HG02678 (cell line): Measurements from ENCODE around the gene BCL2L12.
A peak's percentile ranks its signal among the peaks of the same experiment; 100 is the strongest.

Experiments
- ATAC-seq: cut with Tn5 transposase; IDR thresholded peaks from one replicate; pipeline ENCODE4 v1.9.1; 2021; ENCODE audit warnings: mild to moderate bottlenecking, moderate library complexity; ENCODE audit not compliant: unreplicated experiment

The BCL2L12 gene

DNA sequence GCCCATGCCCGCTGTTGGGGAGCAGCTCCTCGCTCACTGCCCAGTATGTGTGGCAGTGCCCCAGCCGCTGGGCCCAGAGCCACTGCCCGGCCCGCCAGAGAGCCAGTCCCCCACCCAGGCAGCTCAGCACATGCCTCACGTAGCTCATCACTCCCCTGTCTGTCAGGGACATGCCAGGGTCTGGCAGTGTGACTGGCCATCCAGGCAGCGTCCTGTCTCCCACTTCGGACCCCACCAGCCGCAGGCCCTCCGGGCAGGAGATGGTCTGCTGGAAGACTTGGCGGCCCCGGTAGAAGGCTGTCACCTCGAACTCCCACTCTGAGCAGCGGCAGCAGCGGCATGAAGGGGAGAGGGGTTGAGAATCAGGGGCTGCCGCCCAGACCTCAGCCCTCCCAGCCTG lies 3.7 kb upstream of the BCL2L12 start:
- no peak for ATAC-seq

GRCh38 chr19:49663224-49663623 lies 2.5 kb upstream of the BCL2L12 start:
- no peak for ATAC-seq

- ATAC-seq, result peak; percentile 43
Measured at GRCh38 chr19:49664171-49665035, 1.3 kb upstream of the BCL2L12 start.

GRCh38 chr19:49665036-49665350 lies 740 bp upstream of the BCL2L12 start:
- no peak for ATAC-seq

- ATAC-seq, result no peak
Measured at GRCh38 chr19:49666120-49666444, 349 bp downstream of the BCL2L12 start.

- ATAC-seq, result no peak
Measured at GRCh38 chr19:49667473-49667872, 1.7 kb downstream of the BCL2L12 start.

DNA sequence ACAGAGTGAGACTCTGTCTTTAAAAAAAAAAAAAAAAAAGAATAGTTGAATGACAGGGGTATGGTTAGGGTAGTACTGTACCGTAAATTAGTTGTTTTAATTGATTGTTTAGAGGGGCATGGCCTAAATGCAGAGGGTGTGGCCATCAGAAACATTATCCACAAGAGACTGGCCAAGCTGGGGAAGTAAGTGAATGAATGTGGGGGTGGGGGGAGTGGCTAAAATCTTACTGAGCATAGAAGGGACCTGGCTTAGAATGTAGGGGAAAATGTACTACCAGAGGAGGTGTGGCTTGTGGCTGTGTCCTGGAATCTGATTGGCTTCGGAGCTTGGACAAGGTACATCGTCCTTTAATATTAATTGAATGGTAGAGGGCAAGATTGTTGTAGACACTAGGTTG lies 3.8 kb downstream of the BCL2L12 start:
- no peak for ATAC-seq

- no peak for ATAC-seq
Measured at GRCh38 chr19:49672131-49672919, 6.6 kb downstream of the BCL2L12 start.

DNA sequence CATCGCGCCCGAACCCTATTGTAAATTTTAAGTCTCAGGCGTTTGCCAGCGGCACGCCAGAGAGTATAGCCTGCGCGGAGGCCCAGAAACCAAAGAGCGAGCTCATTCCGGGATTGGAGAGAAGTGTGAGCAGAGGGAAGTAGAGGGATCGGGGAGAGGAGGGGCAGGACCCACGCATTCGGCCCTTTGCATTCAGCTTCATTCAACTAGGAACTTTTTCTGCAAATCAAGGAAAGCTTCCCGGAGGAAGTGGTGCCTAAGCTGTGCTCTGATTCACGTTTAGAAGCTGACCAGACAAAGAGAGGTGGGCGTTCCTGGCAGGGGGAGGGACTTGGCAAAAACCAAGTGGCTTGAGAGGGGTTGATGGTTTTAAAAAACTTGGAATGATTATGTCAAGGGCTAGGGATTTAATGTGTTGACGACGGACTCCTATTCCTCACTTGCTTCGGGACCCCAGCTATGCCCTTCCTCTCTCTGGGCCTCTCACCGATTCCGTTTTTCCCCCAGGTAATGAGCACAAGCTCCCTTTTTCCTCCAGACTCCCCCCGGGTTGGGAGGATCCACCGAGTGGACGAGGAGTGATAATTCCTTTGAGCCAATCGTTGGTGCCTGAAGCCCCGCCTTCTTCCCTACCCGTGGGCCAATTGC lies 10.5 kb downstream of the BCL2L12 start:
- ATAC-seq, result peak; percentile 18

DNA sequence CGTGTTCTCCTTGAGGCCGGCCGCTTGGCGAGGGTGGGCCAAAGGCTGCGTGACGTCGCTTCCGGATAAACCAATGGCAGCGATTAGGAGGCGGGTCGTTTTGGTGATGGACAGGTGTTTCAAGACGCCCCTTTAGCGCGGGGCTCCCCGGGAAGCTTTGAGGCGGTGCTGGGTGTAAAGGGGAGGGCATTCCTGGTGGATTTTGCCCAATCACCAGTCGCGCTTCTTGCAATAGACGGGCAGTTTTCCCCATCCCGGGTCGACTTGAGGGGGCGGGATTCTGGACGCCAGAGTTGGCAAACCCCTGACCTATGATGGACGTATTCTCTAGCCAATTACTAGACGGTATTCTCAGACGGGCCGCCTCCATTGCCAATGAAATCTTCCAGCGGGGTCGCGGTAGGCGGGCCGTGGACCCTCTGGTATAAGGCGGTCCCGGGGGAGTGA lies 11.1 kb downstream of the BCL2L12 start:
- peak; percentile 71 for ATAC-seq

DNA sequence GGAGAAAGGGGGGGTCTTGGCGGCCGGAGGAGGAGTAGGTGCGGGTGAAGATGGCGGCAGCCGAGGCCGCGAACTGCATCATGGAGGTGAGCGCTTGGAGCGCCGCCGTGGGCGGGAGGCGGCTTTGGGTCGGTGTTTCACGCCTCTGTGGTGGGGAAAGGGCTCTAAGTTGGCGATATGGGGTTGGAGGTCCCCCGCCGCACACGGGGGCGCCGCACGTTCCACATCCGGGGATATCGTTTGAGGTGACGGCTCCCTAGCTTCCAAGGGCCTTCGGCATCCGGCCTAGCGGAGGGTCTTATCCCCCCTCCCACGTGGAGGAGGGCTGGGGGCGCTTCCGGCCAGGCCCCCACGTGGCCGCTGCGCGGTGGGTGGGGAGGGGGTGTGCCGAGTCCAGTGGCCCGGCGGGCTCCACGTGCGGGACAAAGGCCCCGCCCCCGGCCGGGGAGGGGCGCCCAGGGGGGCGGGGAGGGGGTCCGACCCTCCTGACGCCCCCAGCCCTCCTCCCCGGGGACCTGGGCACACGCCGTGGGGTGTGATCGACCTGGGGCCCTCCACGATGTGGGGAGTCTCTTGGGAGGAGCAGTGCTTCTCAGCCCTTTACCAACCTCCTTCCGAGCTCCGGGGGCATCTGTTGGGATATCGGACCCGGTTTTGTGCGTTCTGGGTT lies 11.6 kb downstream of the BCL2L12 start, which contains the start of gene PRMT1:
PRMT1 (plus strand) TSS at position 41 of the 670 bp plus-strand sequence; CDS start at position 51, 10 bp downstream.
- ATAC-seq, result no peak

DNA sequence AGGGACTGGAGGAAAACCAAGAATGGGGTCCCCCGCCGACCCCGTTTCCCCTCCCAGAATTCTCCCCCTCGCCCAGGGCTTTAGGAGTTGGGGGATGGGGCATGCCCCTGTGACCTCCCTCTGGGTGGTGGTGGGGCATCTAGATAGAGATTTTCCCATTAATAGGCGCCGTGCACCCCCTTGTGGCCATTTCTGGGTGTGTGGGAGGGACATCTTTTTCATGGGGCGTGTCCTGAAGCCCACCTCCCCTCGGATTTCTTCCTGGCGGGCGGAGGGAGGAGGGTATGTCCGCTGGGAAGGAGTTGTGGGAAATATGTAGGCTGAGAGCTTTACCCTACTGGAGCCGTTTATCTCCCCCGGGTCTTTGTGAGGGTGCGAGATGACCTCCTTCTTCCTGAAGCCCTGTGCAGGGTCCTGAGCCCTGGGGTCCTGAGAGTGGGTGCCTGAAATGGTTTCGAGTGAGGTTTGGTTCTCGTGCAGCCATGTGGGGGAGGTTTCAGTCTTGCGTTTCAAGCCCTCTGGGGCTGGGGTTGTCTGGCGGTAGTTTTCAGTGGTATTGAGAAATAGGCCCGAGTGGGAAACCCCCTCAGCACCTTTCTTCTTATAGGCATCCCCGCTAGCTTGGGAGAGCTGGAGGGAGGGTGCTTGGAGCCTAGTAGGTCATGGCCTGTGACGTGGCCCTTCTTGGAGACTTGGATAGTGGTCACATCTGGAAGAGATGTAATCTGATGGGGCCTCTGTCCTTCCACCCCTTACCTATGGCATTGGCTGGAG lies 12.4 kb downstream of the BCL2L12 start:
- ATAC-seq, result no peak

DNA sequence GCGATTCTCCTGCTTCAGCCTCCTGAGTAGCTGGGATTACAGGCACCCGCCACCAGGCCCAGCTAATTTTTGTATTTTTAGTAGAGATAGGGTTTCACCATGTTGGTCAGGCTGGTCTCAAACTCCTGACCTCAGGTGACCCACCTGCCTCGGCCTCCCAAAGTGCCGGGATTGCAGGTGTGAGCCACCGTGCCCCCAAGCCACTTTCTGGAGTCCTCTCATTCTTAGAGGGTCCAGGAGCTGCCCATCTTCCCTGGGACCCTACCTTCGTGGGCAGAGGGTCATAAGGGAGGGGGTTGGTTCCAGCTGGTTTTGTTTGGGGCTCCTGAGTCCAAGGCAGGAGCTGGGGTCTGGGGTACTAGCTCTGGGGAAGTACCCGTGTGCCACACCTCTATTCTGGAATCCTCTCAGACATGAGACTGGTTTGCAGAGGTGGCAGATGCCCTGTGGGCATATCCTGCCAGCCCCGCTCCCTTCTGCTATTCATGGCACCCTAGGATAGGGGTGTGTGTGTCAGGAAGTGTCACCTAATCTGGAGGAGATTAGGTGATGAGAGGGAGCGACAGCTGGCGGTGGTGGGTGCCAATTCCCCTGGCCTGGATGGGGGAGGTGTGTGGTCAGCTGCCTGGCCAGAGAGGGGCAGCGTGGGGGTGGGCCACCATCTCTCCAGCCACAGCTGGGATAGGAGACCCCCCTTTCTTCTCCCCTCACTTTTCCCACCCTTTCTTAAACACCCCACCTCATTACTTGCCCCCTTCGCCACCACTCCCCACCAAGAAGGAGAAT lies 13.4 kb downstream of the BCL2L12 start:
- no peak for ATAC-seq

DNA sequence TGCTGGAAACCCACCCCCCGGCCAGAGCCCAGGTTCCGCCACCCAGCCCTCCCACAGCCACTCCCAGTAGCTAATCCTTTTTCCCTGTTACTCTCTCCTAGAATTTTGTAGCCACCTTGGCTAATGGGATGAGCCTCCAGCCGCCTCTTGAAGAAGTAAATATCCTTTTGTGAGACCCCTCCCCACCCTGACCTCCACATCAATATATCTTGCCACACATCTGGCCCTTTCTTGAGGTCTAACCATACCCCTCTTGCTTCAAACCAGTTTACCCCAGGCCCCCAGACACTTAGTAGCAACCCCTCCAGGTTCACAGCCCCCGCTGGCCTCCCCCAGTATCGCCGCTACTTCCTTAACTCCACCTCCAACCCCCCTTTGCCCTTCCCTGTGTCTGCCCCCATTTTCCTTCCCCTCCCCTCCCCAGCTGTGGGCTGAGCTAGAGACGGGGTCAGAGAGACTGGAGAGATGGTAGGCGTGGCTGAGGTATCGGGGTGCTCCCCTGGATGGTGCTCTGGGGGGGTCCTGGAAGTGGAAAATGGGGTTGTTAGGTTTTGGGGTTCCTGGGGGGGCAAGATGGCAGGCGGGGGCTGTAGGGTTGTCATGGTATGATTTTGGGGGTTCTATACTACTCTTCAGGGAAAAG lies 14.2 kb downstream of the BCL2L12 start:
- ATAC-seq, result no peak

DNA sequence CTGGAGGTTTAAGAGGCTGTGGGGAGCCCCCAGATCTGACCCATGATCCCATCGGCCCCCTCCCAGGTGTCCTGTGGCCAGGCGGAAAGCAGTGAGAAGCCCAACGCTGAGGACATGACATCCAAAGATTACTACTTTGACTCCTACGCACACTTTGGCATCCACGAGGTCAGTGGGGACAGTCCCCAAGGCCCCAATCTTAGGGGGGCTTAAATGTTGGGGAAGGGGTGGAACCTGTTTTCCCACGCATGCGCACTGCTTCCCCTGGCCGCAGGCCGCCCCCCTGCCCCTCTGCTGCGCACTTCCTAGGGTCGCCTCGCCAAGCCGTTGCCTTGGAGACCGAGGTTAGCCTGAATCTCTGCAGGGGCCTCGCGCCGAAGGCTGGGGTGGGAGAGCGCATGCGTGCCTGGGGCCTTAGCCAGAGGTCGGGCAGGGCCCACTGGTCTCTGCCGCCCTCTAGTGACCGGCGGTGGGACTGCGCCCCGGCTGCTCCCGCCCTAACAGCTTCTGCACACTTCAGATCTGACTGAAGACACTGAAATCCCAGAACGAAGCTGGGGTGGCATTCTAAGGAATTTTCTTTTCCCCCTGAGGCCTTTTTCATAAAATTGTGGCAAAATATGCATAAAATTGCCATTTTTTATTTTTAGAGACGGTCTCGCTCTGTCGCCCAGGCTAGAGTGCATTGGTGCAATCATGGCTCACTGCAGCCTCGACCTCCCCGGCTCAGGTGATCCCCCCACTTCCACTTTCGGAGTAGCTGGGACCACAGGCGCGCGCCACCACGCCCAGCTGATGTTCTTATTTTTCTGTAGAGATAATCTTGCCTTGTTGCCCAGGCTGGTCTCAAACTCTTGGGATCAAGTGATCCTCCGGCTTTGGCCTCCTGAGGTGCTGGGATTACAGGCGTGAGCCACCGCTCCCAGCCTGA lies 15.0 kb downstream of the BCL2L12 start:
- no peak for ATAC-seq

- no peak for ATAC-seq
Measured at GRCh38 chr19:49681830-49682229, 16.1 kb downstream of the BCL2L12 start.

DNA sequence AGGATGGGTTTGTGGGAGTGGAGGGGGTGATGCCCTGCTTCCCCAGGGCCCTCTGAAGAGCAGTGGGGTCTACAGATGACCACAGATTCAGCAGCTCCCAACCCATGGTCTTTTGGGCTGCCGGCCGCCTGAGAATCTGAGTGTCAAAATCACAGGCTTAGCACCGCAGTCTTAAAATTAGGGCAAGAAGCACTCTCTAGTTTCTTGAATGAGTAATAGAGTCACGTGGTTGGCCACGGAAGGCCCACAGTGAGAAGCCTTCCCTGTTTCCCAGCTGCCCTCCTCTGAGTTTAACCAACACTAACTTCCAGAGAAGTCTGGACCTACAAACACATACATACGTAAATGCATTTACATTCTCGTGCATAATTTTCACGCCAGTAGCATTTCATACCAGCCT lies 16.5 kb downstream of the BCL2L12 start:
- ATAC-seq, result no peak

- no peak for ATAC-seq
Measured at GRCh38 chr19:49683814-49684250, 18.1 kb downstream of the BCL2L12 start.
